HEK293 (cell line): ENCODE results near the gene PLEKHG2.

Experiments
- BCL6B ChIP-seq: fragments of 450-650 bp; formaldehyde crosslinking; IDR thresholded peaks from 2 replicates; pipeline ENCODE4 v1.5.1; 2017; ENCODE audit warnings: missing biosample characterization, missing genetic modification characterization
- FEZF1 ChIP-seq: fragments of 450-650 bp; formaldehyde crosslinking; IDR thresholded peaks from 2 replicates; pipeline ENCODE4 v1.5.1; 2016; ENCODE audit warnings: missing biosample characterization, missing genetic modification characterization
- REPIN1 ChIP-seq: fragments of 450-650 bp; formaldehyde crosslinking; IDR thresholded peaks from 2 replicates; pipeline ENCODE4 v1.5.1; 2017; ENCODE audit warnings: missing biosample characterization, missing genetic modification characterization, low read depth
- YY2 ChIP-seq: fragments of 450-650 bp; formaldehyde crosslinking; IDR thresholded peaks from 2 replicates; pipeline ENCODE4 v1.5.1; 2016; ENCODE audit warnings: missing biosample characterization, missing genetic modification characterization
- ZBTB17 ChIP-seq: fragments of 450-650 bp; formaldehyde crosslinking; IDR thresholded peaks from 2 replicates; pipeline ENCODE4 v1.5.1; 2016; ENCODE audit warnings: missing biosample characterization, missing genetic modification characterization
- ZFHX2 ChIP-seq: fragments of 450-650 bp; formaldehyde crosslinking; conservative IDR thresholded peaks from 2 replicates; pipeline ENCODE4 v1.5.1; 2016; ENCODE audit warnings: missing biosample characterization, missing genetic modification characterization
- ZIC2 ChIP-seq: fragments of 450-650 bp; formaldehyde crosslinking; IDR thresholded peaks from 2 replicates; pipeline ENCODE4 v1.5.1; 2016; ENCODE audit warnings: missing biosample characterization, missing genetic modification characterization
- ZNF10 ChIP-seq: fragments of 450-650 bp; formaldehyde crosslinking; IDR thresholded peaks from 2 replicates; pipeline ENCODE4 v1.5.1; 2017; ENCODE audit warnings: missing biosample characterization, missing genetic modification characterization
- ZNF112 ChIP-seq: fragments of 450-650 bp; formaldehyde crosslinking; IDR thresholded peaks from 2 replicates; pipeline ENCODE4 v1.5.0; 2017; ENCODE audit warnings: missing biosample characterization, missing genetic modification characterization
- ZNF121 ChIP-seq: fragments of 450-650 bp; formaldehyde crosslinking; IDR thresholded peaks from 2 replicates; pipeline ENCODE4 v1.5.1; 2016; ENCODE audit warnings: missing biosample characterization, missing genetic modification characterization
- ZNF146 ChIP-seq: fragments of 450-650 bp; formaldehyde crosslinking; IDR thresholded peaks from 2 replicates; pipeline ENCODE4 v1.5.1; 2016; ENCODE audit warnings: missing biosample characterization, missing genetic modification characterization
- ZNF19 ChIP-seq: fragments of 450-650 bp; formaldehyde crosslinking; IDR thresholded peaks from 2 replicates; pipeline ENCODE4; 2016; ENCODE audit warnings: missing biosample characterization, missing genetic modification characterization, low read depth
- ZNF239 ChIP-seq: fragments of 450-650 bp; formaldehyde crosslinking; IDR thresholded peaks from 2 replicates; pipeline ENCODE4 v1.5.1; 2016; ENCODE audit warnings: missing biosample characterization, missing genetic modification characterization
- ZNF311 ChIP-seq: fragments of 450-650 bp; formaldehyde crosslinking; IDR thresholded peaks from 2 replicates; pipeline ENCODE4 v1.5.1; 2017; ENCODE audit warnings: missing biosample characterization, missing genetic modification characterization, borderline replicate concordance
- ZNF366 ChIP-seq: fragments of 450-650 bp; formaldehyde crosslinking; conservative IDR thresholded peaks from 2 replicates; pipeline ENCODE4 v1.5.1; 2016; ENCODE audit warnings: missing biosample characterization, missing genetic modification characterization
- ZNF391 ChIP-seq: fragments of 450-650 bp; formaldehyde crosslinking; IDR thresholded peaks from 2 replicates; pipeline ENCODE4 v1.5.1; 2016; ENCODE audit warnings: low read depth, missing biosample characterization, missing genetic modification characterization, borderline replicate concordance
- ZNF394 ChIP-seq: fragments of 450-650 bp; formaldehyde crosslinking; IDR thresholded peaks from 2 replicates; pipeline ENCODE4 v1.5.1; 2016; ENCODE audit warnings: missing biosample characterization, missing genetic modification characterization, mild to moderate bottlenecking, moderate library complexity, borderline replicate concordance
- ZNF416 ChIP-seq: fragments of 450-650 bp; formaldehyde crosslinking; IDR thresholded peaks from 2 replicates; pipeline ENCODE4 v1.5.1; 2016; ENCODE audit warnings: missing biosample characterization, missing genetic modification characterization
- ZNF510 ChIP-seq: fragments of 450-650 bp; formaldehyde crosslinking; IDR thresholded peaks from 2 replicates; pipeline ENCODE4 v1.5.1; 2018; ENCODE audit warnings: mild to moderate bottlenecking, missing genetic modification characterization, missing biosample characterization; ENCODE audit not compliant: insufficient replicate concordance
- ZNF560 ChIP-seq: fragments of 450-650 bp; formaldehyde crosslinking; IDR thresholded peaks from 2 replicates; pipeline ENCODE4 v1.5.1; 2017; ENCODE audit warnings: missing biosample characterization, missing genetic modification characterization, borderline replicate concordance
- ZNF624 ChIP-seq: fragments of 450-650 bp; formaldehyde crosslinking; IDR thresholded peaks from 2 replicates; pipeline ENCODE4 v1.5.1; 2017; ENCODE audit warnings: missing biosample characterization, missing genetic modification characterization
- ZNF629 ChIP-seq: fragments of 450-650 bp; formaldehyde crosslinking; IDR thresholded peaks from 2 replicates; pipeline ENCODE4 v1.5.1; 2017; ENCODE audit warnings: missing biosample characterization, missing genetic modification characterization
- ZNF654 ChIP-seq: fragments of 450-650 bp; formaldehyde crosslinking; IDR thresholded peaks from 2 replicates; pipeline ENCODE4 v1.5.1; 2016; ENCODE audit warnings: low read depth, missing biosample characterization, missing genetic modification characterization
- ZNF660 ChIP-seq: fragments of 450-650 bp; IDR thresholded peaks from 2 replicates; pipeline ENCODE4 v1.5.1; 2018; ENCODE audit warnings: missing biosample characterization, mild to moderate bottlenecking, missing genetic modification characterization
- ZNF670 ChIP-seq: fragments of 450-650 bp; formaldehyde crosslinking; IDR thresholded peaks from 2 replicates; pipeline ENCODE4 v1.5.1; 2016; ENCODE audit warnings: missing biosample characterization, missing genetic modification characterization, low read depth
- ZNF677 ChIP-seq: fragments of 450-650 bp; IDR thresholded peaks from 2 replicates; pipeline ENCODE4 v1.5.0; 2018; ENCODE audit warnings: missing biosample characterization, mild to moderate bottlenecking, missing genetic modification characterization, moderate library complexity
- ZNF701 ChIP-seq: fragments of 450-650 bp; formaldehyde crosslinking; IDR thresholded peaks from 2 replicates; pipeline ENCODE4 v1.5.1; 2016; ENCODE audit warnings: missing biosample characterization, missing genetic modification characterization
- ZNF76 ChIP-seq: fragments of 450-650 bp; formaldehyde crosslinking; IDR thresholded peaks from 2 replicates; pipeline ENCODE4; 2016; ENCODE audit warnings: low read depth, missing biosample characterization, missing genetic modification characterization, borderline replicate concordance
- ZSCAN30 ChIP-seq: fragments of 450-650 bp; IDR thresholded peaks from 2 replicates; pipeline ENCODE4 v1.5.1; 2018; ENCODE audit warnings: missing biosample characterization, mild to moderate bottlenecking, missing genetic modification characterization, moderate library complexity
- TF ChIP-seq, protein P1 (sequence below): fragments of 450-650 bp; formaldehyde crosslinking; IDR thresholded peaks from 2 replicates; pipeline ENCODE4 v1.5.1; 2016; ENCODE audit warnings: missing biosample characterization, missing genetic modification characterization
- TF ChIP-seq, protein P2 (sequence below): fragments of 450-650 bp; formaldehyde crosslinking; IDR thresholded peaks from 2 replicates; pipeline ENCODE4 v1.5.1; 2016; ENCODE audit warnings: missing biosample characterization, missing genetic modification characterization
- TF ChIP-seq, protein P3 (sequence below): fragments of 450-650 bp; formaldehyde crosslinking; IDR thresholded peaks from 2 replicates; pipeline ENCODE4 v1.5.1; 2016; ENCODE audit warnings: missing biosample characterization, missing genetic modification characterization

The PLEKHG2 gene

GRCh38 chr19:39412100-39412866, at the start of gene PLEKHG2 (continued):
- TF ChIP-seq ZNF146 (tag by site-specific recombination) (0 out of 2 replicates have a peak, but pooled peaks have one; percentile 63), ZNF416 (no peak), ZNF701 (tag by site-specific recombination) (no peak), ZFHX2 (tag by site-specific recombination) (peak; percentile 89), ZNF394 (tag by site-specific recombination) (peak; percentile 94; the same call in 1 of the 2 replicates), ZNF239 (tag by site-specific recombination) (peak; percentile 81), ZNF654 (peak; percentile 50), ZNF76 (tag by site-specific recombination) (peak; percentile 58), ZIC2 (tag by site-specific recombination) (peak; percentile 97), ZNF19 (tag by site-specific recombination) (0 out of 2 replicates have a peak, but pooled peaks have one; percentile 2), ZNF366 (peak; percentile 54; the same call in 1 of the 2 replicates), ZNF660 (peak; percentile 89), ZBTB17 (tag by site-specific recombination) (peak; percentile 91), ZNF510 (tag by site-specific recombination) (no peak), FEZF1 (tag by site-specific recombination) (no peak), ZSCAN30 (tag by site-specific recombination) (peak; percentile 97), ZNF112 (tag by site-specific recombination) (no peak), ZNF624 (tag by site-specific recombination) (peak; percentile 81; the same call in 1 of the 2 replicates), ZNF10 (tag by site-specific recombination) (peak; percentile 75), ZNF121 (tag by site-specific recombination) (peak; percentile 97), ZNF670 (tag by site-specific recombination) (no peak), ZNF677 (tag by site-specific recombination) (peak; percentile 82), YY2 (tag by site-specific recombination) (0 out of 2 replicates have a peak, but pooled peaks have one; percentile 21), ZNF311 (tag by site-specific recombination) (no peak), BCL6B (tag by site-specific recombination) (no peak), REPIN1 (tag by site-specific recombination) (peak; percentile 97), ZNF560 (tag by site-specific recombination) (no peak), ZNF629 (peak; percentile 93), ZNF391 (tag by site-specific recombination) (peak; percentile 99)
- TF ChIP-seq, protein P1, sequence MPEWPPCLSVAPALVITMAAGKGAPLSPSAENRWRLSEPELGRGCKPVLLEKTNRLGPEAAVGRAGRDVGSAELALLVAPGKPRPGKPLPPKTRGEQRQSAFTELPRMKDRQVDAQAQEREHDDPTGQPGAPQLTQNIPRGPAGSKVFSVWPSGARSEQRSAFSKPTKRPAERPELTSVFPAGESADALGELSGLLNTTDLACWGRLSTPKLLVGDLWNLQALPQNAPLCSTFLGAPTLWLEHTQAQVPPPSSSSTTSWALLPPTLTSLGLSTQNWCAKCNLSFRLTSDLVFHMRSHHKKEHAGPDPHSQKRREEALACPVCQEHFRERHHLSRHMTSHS (tag by site-specific recombination), result 0 out of 2 replicates have a peak, but pooled peaks have one; percentile 53
- TF ChIP-seq, protein P2, sequence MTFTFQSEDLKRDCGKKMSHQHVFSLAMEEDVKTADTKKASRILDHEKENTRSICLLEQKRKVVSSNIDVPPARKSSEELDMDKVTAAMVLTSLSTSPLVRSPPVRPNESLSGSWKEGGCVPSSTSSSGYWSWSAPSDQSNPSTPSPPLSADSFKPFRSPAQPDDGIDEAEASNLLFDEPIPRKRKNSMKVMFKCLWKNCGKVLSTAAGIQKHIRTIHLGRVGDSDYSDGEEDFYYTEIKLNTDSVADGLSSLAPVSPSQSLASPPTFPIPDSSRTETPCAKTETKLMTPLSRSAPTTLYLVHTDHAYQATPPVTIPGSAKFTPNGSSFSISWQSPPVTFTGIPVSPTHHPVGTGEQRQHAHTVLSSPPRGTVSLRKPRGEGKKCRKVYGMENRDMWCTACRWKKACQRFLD (tag by site-specific recombination), result no peak
- TF ChIP-seq, protein P3, sequence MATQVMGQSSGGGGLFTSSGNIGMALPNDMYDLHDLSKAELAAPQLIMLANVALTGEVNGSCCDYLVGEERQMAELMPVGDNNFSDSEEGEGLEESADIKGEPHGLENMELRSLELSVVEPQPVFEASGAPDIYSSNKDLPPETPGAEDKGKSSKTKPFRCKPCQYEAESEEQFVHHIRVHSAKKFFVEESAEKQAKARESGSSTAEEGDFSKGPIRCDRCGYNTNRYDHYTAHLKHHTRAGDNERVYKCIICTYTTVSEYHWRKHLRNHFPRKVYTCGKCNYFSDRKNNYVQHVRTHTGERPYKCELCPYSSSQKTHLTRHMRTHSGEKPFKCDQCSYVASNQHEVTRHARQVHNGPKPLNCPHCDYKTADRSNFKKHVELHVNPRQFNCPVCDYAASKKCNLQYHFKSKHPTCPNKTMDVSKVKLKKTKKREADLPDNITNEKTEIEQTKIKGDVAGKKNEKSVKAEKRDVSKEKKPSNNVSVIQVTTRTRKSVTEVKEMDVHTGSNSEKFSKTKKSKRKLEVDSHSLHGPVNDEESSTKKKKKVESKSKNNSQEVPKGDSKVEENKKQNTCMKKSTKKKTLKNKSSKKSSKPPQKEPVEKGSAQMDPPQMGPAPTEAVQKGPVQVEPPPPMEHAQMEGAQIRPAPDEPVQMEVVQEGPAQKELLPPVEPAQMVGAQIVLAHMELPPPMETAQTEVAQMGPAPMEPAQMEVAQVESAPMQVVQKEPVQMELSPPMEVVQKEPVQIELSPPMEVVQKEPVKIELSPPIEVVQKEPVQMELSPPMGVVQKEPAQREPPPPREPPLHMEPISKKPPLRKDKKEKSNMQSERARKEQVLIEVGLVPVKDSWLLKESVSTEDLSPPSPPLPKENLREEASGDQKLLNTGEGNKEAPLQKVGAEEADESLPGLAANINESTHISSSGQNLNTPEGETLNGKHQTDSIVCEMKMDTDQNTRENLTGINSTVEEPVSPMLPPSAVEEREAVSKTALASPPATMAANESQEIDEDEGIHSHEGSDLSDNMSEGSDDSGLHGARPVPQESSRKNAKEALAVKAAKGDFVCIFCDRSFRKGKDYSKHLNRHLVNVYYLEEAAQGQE (tag by site-specific recombination), result no peak; the same call in 1 of the 2 replicates
